22Rv1 (cell line): ENCODE data around the gene FER.

Experiments
- ZFX ChIP-seq: fragments of 450-650 bp; IDR thresholded peaks from 2 replicates; pipeline ENCODE4 v1.6.1; 2017; ENCODE audit warnings: antibody characterized with exemption, borderline replicate concordance
- TF ChIP-seq, protein P1 (sequence below): fragments of 450-650 bp; IDR thresholded peaks from 2 replicates; pipeline ENCODE4 v1.5.1; 2017; ENCODE audit warnings: mild to moderate bottlenecking

DNA sequence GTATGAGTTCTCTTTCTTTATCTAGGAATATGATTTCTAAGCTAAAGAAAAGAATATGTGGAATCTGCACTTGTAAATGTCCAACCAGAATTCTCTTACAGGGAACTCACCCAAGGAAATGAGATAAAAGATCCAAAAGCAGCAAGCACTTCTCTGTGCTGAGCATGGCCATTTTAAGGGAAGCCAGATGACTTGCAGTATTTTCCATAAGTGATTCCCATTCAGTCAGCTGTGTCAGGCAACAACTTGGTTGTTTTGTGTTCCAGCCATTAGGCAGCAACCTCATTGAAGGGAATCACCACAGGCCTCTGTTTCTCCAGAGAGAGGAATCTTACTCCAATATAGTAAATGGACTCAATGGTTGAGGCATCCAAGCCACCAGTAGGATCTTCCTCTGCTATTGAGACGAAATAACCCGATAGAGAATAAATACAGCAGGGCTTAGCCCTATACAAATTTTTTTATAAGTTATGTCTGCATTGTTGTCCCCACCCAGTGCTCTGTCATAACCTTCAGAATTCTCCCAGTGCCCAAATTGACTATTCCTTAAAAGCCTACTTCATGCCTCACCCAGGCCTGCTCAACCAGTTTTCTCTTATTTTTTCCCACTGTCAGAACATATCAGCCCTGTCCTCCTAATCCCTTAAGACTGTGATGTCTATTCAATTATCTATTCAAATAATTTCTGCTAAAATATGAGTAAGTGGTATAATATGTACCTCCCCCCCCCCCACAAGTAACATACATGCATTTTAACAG, 425.5 kb downstream of the FER start:
- TF ChIP-seq, protein P1, sequence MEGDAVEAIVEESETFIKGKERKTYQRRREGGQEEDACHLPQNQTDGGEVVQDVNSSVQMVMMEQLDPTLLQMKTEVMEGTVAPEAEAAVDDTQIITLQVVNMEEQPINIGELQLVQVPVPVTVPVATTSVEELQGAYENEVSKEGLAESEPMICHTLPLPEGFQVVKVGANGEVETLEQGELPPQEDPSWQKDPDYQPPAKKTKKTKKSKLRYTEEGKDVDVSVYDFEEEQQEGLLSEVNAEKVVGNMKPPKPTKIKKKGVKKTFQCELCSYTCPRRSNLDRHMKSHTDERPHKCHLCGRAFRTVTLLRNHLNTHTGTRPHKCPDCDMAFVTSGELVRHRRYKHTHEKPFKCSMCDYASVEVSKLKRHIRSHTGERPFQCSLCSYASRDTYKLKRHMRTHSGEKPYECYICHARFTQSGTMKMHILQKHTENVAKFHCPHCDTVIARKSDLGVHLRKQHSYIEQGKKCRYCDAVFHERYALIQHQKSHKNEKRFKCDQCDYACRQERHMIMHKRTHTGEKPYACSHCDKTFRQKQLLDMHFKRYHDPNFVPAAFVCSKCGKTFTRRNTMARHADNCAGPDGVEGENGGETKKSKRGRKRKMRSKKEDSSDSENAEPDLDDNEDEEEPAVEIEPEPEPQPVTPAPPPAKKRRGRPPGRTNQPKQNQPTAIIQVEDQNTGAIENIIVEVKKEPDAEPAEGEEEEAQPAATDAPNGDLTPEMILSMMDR: no peak
- no peak for TF ChIP-seq ZFX
